Measurements from ENCODE around the gene TMED6.

Gene TMED6

GRCh38 chr16:69307856-69308255 lies 43.7 kb downstream of the TMED6 start:
- H3K27ac ChIP-seq (replicated peaks; ENCODE audit: low read length) = no peak overlapping the region
- no peak overlapping the region for H3K4ac ChIP-seq (ENCODE audit: low read length)
- peaks cover 4 to 5% of the 10 kb centered on the region in 2 donors for H3K4me1 ChIP-seq (ENCODE audit: control insufficient read depth in 2 of 2, insufficient read depth in 1 of 2, low read depth in 1 of 2, low read length in 2 of 2)
- no peak overlapping the region for H4K91ac ChIP-seq (ENCODE audit: low read depth, low read length, poor library complexity)
- H2BK15ac ChIP-seq (ENCODE audit: low read length) = no peak overlapping the region
- H2BK5ac ChIP-seq (ENCODE audit: low read length) = no peak overlapping the region
- H3K14ac ChIP-seq (ENCODE audit: low read length) = no peak overlapping the region
- peaks cover 0 to 29% of the 10 kb centered on the region in 2 donors for H3K36me3 ChIP-seq (replicated peaks in 1 of 2; ENCODE audit: control insufficient read depth in 2 of 2, insufficient read depth in 2 of 2, low read length in 2 of 2)
- WGBS, 2 donors (ENCODE audit: extremely low coverage in 2 of 2, insufficient read length in 2 of 2, insufficient replicate concordance in 1 of 2) = no CpG with 5 or more reads among the region's 2 CpGs
- H3K4me3 ChIP-seq (ENCODE audit: low read length in 2 of 2) = no peak overlapping the region
- no peak overlapping the region for H3K4me2 ChIP-seq (ENCODE audit: insufficient read depth, low read length, poor library complexity, severe bottlenecking)
- no peak for DNase-seq (ENCODE audit: low spot score)
- H2BK120ac ChIP-seq (ENCODE audit: low read depth, low read length) = no peak overlapping the region
- H4K8ac ChIP-seq (ENCODE audit: low read depth, low read length) = no peak overlapping the region
- H3K79me1 ChIP-seq (ENCODE audit: low read depth, low read length) = peaks cover 9% of the 10 kb centered on the region
- H3K9me3 ChIP-seq (replicated peaks in 1 of 2; ENCODE audit: control insufficient read depth in 2 of 2, insufficient read depth in 1 of 2, low read depth in 1 of 2, low read length in 2 of 2) = no peaks in the 10 kb centered on the region
- H2AK5ac ChIP-seq (ENCODE audit: low read depth, low read length) = no peak overlapping the region
- H3K18ac ChIP-seq (ENCODE audit: low read length) = no peak overlapping the region
- H3K9ac ChIP-seq (ENCODE audit: low read depth, low read length, poor library complexity) = no peak overlapping the region
- H2AFZ ChIP-seq (ENCODE audit: low read length) = no peak overlapping the region
- no peaks in the 10 kb centered on the region for H3K27me3 ChIP-seq (ENCODE audit: control insufficient read depth in 3 of 3, insufficient read depth in 3 of 3, low read depth in 1 of 3, low read length in 3 of 3)
- H3K23ac ChIP-seq (ENCODE audit: low read depth, low read length, poor library complexity) = no peak overlapping the region
- no peak overlapping the region for H2BK12ac ChIP-seq (ENCODE audit: low read length)

DNA sequence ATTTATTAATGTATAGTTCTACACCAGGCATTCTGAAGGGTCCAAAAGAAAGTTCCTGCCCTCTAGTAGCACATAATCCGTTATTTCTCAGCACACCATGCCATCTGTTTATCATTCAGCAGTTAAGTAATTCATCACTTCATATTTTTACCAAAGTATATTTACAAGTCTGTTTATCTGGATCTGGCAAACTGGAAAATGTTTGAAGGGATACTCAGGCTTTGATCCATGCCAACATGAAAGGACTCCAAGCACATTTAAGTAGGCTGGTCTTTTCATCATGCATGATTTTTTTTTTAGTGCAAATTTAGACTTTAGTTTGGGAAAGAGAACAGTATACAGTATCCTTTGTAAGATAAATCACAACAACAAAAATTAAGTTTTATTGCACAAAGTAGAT lies 44.5 kb downstream of the TMED6 start:
- Histone ChIP-seq H3K9me3 (replicated peaks in 1 of 2; ENCODE audit: control insufficient read depth in 2 of 2, insufficient read depth in 1 of 2, low read depth in 1 of 2, low read length in 2 of 2) (no peaks in the 10 kb centered on the region), H2AFZ (ENCODE audit: low read length) (no peak overlapping the region), H3K27ac (replicated peaks; ENCODE audit: low read length) (no peak overlapping the region), H4K91ac (ENCODE audit: low read depth, low read length, poor library complexity) (no peak overlapping the region), H3K27me3 (ENCODE audit: control insufficient read depth in 3 of 3, insufficient read depth in 3 of 3, low read depth in 1 of 3, low read length in 3 of 3) (no peaks in the 10 kb centered on the region), H3K4me1 (ENCODE audit: control insufficient read depth in 2 of 2, insufficient read depth in 1 of 2, low read depth in 1 of 2, low read length in 2 of 2) (peaks cover 2 to 5% of the 10 kb centered on the region in 2 donors), H3K23ac (ENCODE audit: low read depth, low read length, poor library complexity) (no peak overlapping the region), H3K18ac (ENCODE audit: low read length) (no peak overlapping the region), H2BK120ac (ENCODE audit: low read depth, low read length) (no peak overlapping the region), H2BK12ac (ENCODE audit: low read length) (no peak overlapping the region), H3K79me1 (ENCODE audit: low read depth, low read length) (peaks cover 9% of the 10 kb centered on the region), H3K4ac (ENCODE audit: low read length) (no peak overlapping the region), H3K14ac (ENCODE audit: low read length) (no peak overlapping the region), H3K4me2 (ENCODE audit: insufficient read depth, low read length, poor library complexity, severe bottlenecking) (no peak overlapping the region), H2BK15ac (ENCODE audit: low read length) (no peak overlapping the region), H3K36me3 (replicated peaks in 1 of 2; ENCODE audit: control insufficient read depth in 2 of 2, insufficient read depth in 2 of 2, low read length in 2 of 2) (peaks cover 2 to 34% of the 10 kb centered on the region in 2 donors), H2AK5ac (ENCODE audit: low read depth, low read length) (no peak overlapping the region), H2BK5ac (ENCODE audit: low read length) (no peak overlapping the region), H3K4me3 (ENCODE audit: low read length in 2 of 2) (no peak overlapping the region), H3K9ac (ENCODE audit: low read depth, low read length, poor library complexity) (no peak overlapping the region), H4K8ac (ENCODE audit: low read depth, low read length) (no peak overlapping the region)
- no CpG with 5 or more reads among the region's 1 CpG for WGBS, 2 donors (ENCODE audit: extremely low coverage in 2 of 2, insufficient read length in 2 of 2, insufficient replicate concordance in 1 of 2)
- no peak for DNase-seq (ENCODE audit: low spot score)

DNA sequence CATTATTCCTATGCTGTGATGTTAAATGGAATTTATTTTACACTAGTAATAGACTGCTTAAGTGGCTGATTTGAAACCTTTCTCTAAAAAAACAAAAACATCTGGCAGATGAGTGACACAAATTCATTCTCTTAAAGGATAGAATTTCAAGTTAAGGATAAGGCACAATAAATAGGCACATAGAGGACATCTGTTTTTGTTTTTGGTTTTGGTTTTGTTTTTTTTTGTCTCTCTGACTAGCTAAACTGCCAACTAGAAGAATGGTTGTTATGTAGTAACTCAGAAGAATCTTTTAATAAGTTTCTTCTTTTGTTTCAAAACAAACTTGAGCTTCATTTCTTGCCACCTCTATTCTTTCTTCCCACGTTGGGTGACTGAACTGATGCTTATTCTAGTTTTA lies 45.6 kb downstream of the TMED6 start:
- no peak overlapping the region for H2AK5ac ChIP-seq (ENCODE audit: low read depth, low read length)
- H3K4me3 ChIP-seq (ENCODE audit: low read length in 2 of 2) = no peak overlapping the region
- H3K9ac ChIP-seq (ENCODE audit: low read depth, low read length, poor library complexity) = no peak overlapping the region
- H3K4ac ChIP-seq (ENCODE audit: low read length) = no peak overlapping the region
- H2BK15ac ChIP-seq (ENCODE audit: low read length) = no peak overlapping the region
- no peak overlapping the region for H4K91ac ChIP-seq (ENCODE audit: low read depth, low read length, poor library complexity)
- peaks cover 2% of the 10 kb centered on the region for H3K79me1 ChIP-seq (ENCODE audit: low read depth, low read length)
- no CpG with 5 or more reads among the region's 1 CpG for WGBS, 2 donors (ENCODE audit: extremely low coverage in 2 of 2, insufficient read length in 2 of 2, insufficient replicate concordance in 1 of 2)
- no peak overlapping the region for H3K27ac ChIP-seq (replicated peaks; ENCODE audit: low read length)
- H4K8ac ChIP-seq (ENCODE audit: low read depth, low read length) = no peak overlapping the region
- H3K9me3 ChIP-seq (replicated peaks in 1 of 2; ENCODE audit: control insufficient read depth in 2 of 2, insufficient read depth in 1 of 2, low read depth in 1 of 2, low read length in 2 of 2) = no peaks in the 10 kb centered on the region
- H2BK120ac ChIP-seq (ENCODE audit: low read depth, low read length) = no peak overlapping the region
- no peak overlapping the region for H3K14ac ChIP-seq (ENCODE audit: low read length)
- no peak overlapping the region for H2BK12ac ChIP-seq (ENCODE audit: low read length)
- peaks cover 2 to 3% of the 10 kb centered on the region in 2 donors for H3K4me1 ChIP-seq (ENCODE audit: control insufficient read depth in 2 of 2, insufficient read depth in 1 of 2, low read depth in 1 of 2, low read length in 2 of 2)
- no peaks in the 10 kb centered on the region for H3K27me3 ChIP-seq (ENCODE audit: control insufficient read depth in 3 of 3, insufficient read depth in 3 of 3, low read depth in 1 of 3, low read length in 3 of 3)
- no peak overlapping the region for H2AFZ ChIP-seq (ENCODE audit: low read length)
- no peak overlapping the region for H2BK5ac ChIP-seq (ENCODE audit: low read length)
- H3K36me3 ChIP-seq (replicated peaks in 1 of 2; ENCODE audit: control insufficient read depth in 2 of 2, insufficient read depth in 2 of 2, low read length in 2 of 2) = peaks cover 4 to 45% of the 10 kb centered on the region in 2 donors
- DNase-seq (ENCODE audit: low spot score) = no peak
- no peak overlapping the region for H3K18ac ChIP-seq (ENCODE audit: low read length)
- H3K4me2 ChIP-seq (ENCODE audit: insufficient read depth, low read length, poor library complexity, severe bottlenecking) = no peak overlapping the region
- no peak overlapping the region for H3K23ac ChIP-seq (ENCODE audit: low read depth, low read length, poor library complexity)

- H2BK120ac ChIP-seq (ENCODE audit: low read depth, low read length) = no peak overlapping the region
- no peak overlapping the region for H3K4ac ChIP-seq (ENCODE audit: low read length)
- no peak overlapping the region for H2BK15ac ChIP-seq (ENCODE audit: low read length)
- no peak overlapping the region for H3K18ac ChIP-seq (ENCODE audit: low read length)
- no peak overlapping the region for H2AK5ac ChIP-seq (ENCODE audit: low read depth, low read length)
- WGBS, 2 donors (ENCODE audit: extremely low coverage in 2 of 2, insufficient read length in 2 of 2, insufficient replicate concordance in 1 of 2) = no CpG with 5 or more reads among the region's 4 CpGs
- no peak overlapping the region for H3K27ac ChIP-seq (replicated peaks; ENCODE audit: low read length)
- no peaks in the 10 kb centered on the region for H3K9me3 ChIP-seq (replicated peaks in 1 of 2; ENCODE audit: control insufficient read depth in 2 of 2, insufficient read depth in 1 of 2, low read depth in 1 of 2, low read length in 2 of 2)
- H4K8ac ChIP-seq (ENCODE audit: low read depth, low read length) = no peak overlapping the region
- H2BK5ac ChIP-seq (ENCODE audit: low read length) = no peak overlapping the region
- no peak overlapping the region for H3K4me2 ChIP-seq (ENCODE audit: insufficient read depth, low read length, poor library complexity, severe bottlenecking)
- no peak overlapping the region for H2AFZ ChIP-seq (ENCODE audit: low read length)
- no peak for DNase-seq (ENCODE audit: low spot score)
- no peak overlapping the region for H3K14ac ChIP-seq (ENCODE audit: low read length)
- H3K9ac ChIP-seq (ENCODE audit: low read depth, low read length, poor library complexity) = no peak overlapping the region
- no peak overlapping the region for H3K4me3 ChIP-seq (ENCODE audit: low read length in 2 of 2)
- no peaks in the 10 kb centered on the region for H3K79me1 ChIP-seq (ENCODE audit: low read depth, low read length)
- H3K27me3 ChIP-seq (ENCODE audit: control insufficient read depth in 3 of 3, insufficient read depth in 3 of 3, low read depth in 1 of 3, low read length in 3 of 3) = no peaks in the 10 kb centered on the region
- no peak overlapping the region for H2BK12ac ChIP-seq (ENCODE audit: low read length)
- no peak overlapping the region for H4K91ac ChIP-seq (ENCODE audit: low read depth, low read length, poor library complexity)
- no peak overlapping the region for H3K23ac ChIP-seq (ENCODE audit: low read depth, low read length, poor library complexity)
- H3K4me1 ChIP-seq (ENCODE audit: control insufficient read depth in 2 of 2, insufficient read depth in 1 of 2, low read depth in 1 of 2, low read length in 2 of 2) = peaks cover 0 to 3% of the 10 kb centered on the region in 2 donors
- peaks cover 13 to 66% of the 10 kb centered on the region in 2 donors for H3K36me3 ChIP-seq (replicated peaks in 1 of 2; ENCODE audit: control insufficient read depth in 2 of 2, insufficient read depth in 2 of 2, low read length in 2 of 2)
Observed at GRCh38 chr16:69302301-69302700, 49.3 kb downstream of the TMED6 start.

Measured in neuronal stem cell (in vitro differentiated cells).